ENCODE results near the gene SUPT6H. TPM values are rescaled to one million over a fixed set of nuclear protein-coding genes. Genes with fewer than 3 reads are reported as not detected.

SUPT6H gene
- total RNA-seq, 3 donors from 2014 or later: 47.8 to 97.7 (median 60.7) TPM

DNA sequence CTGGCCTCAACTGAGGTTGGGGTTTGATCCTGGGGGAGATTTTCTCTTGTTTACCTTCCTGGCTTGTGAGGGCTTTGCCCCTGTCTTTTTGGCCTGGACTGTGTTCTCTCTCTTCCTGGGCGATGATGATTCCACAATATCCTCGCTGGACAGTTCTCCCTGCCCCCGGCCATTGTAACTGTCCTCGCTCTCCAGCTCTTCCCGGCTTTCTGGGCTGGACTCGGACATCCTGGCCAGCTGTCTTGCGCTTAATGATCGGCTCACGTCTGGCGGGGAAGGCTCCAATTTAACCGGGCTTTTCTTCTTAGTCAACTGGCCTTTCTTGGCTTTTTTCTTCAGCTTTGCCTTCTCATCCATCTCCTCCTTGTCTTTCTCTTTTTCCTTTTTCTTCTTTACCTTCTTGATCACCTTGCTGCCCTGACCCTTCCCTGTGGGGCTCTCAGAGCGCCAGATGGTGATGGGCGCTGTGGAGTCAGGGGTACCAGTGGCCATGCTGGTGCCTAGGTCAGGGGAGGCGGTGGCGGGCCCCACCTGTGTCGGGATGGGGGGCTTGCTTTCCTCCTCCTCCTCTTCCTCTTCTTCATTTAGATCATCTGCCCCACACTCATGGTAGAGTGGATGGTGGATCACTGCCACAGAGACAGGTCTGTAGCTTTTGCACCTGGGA lies 41.7 kb downstream of the SUPT6H start:
- no peak overlapping the region for H3K4me3 ChIP-seq
- ATAC-seq (no peak), DNase-seq (no peak)
- H3K36me3 ChIP-seq (ENCODE audit: low read depth): peaks cover 16% of the 10 kb centered on the region
- intact Hi-C loops (cut with DNase I, micrococcal nuclease): no loop called here
- TF ChIP-seq, protein P1, sequence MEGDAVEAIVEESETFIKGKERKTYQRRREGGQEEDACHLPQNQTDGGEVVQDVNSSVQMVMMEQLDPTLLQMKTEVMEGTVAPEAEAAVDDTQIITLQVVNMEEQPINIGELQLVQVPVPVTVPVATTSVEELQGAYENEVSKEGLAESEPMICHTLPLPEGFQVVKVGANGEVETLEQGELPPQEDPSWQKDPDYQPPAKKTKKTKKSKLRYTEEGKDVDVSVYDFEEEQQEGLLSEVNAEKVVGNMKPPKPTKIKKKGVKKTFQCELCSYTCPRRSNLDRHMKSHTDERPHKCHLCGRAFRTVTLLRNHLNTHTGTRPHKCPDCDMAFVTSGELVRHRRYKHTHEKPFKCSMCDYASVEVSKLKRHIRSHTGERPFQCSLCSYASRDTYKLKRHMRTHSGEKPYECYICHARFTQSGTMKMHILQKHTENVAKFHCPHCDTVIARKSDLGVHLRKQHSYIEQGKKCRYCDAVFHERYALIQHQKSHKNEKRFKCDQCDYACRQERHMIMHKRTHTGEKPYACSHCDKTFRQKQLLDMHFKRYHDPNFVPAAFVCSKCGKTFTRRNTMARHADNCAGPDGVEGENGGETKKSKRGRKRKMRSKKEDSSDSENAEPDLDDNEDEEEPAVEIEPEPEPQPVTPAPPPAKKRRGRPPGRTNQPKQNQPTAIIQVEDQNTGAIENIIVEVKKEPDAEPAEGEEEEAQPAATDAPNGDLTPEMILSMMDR (IDR thresholded peaks at IDR 0.05): no peak
- peaks cover 2% of the 10 kb centered on the region for H3K4me1 ChIP-seq (ENCODE audit: low read depth)
- H3K9me3 ChIP-seq: no peaks in the 10 kb centered on the region

DNA sequence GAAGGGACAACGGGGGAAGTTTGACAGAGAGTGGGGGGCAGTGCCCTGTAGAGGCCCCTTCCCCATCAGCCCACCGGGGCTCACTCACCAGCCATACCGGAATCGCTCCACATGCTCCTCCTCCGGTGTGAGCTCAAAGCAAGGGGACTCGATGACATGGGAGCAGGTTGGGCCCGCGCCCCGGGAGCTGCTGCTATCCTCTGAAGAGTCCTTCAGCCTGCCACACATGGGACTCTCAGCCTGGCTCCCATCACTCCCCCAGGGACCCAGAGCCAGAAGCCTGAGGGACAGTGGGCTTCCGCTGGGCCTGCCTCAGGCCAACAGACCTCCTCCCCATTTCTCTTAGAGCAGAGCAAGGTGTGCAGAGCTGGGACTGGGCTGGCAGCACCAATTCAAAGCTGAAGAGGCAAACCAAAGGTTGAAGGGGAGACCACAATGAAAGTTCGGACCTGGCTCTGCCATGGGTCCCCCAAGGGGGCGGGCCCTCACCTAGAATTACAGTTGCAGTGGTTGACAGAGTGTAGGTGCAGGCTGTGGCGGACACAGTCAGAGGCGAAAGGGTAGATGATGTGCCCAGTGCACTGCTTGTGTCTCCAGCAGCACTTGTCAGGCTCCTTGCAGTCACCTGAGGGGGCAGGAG lies 42.3 kb downstream of the SUPT6H start:
- Histone ChIP-seq H3K9me3 (no peaks in the 10 kb centered on the region), H3K4me3 (no peak overlapping the region), H3K36me3 (ENCODE audit: low read depth) (peaks cover 16% of the 10 kb centered on the region), H3K4me1 (ENCODE audit: low read depth) (no peaks in the 10 kb centered on the region)
- ATAC-seq (no peak), DNase-seq (no peak)
- TF ChIP-seq, protein P1 (IDR thresholded peaks at IDR 0.05): no peak
- intact Hi-C loops (cut with DNase I, micrococcal nuclease): no loop called here

DNA sequence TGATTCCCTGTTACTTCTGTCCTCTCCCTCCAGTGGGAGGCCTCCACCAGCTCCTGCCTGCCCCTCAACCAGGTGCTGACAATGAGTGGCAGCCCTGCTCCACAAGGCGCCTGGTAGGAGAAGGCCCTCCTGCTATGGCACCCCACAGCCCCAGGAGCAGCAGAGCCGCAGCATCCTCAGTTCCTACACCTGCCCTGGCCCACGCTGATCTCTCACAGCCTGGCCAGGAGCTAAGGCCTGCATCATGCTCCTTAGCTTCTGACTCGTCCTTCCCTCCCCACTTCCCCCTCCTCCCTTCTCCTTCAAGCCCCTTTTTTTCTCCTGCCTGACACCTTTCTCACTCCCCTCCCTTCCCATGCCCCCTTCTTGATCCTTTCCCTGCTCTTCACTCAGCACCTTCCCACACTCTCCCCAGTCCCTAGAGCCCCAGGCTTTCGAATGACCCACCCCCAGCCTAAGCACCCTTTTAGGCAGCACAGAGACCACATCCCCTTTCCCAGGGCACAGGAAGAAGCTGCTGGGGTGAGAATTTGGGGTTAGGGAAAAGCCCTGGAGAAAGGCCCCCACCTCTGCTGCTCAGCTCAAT lies 43.2 kb downstream of the SUPT6H start:
- H3K4me1 ChIP-seq (ENCODE audit: low read depth): peaks cover 7% of the 10 kb centered on the region
- H3K9me3 ChIP-seq: no peaks in the 10 kb centered on the region
- peaks cover 10% of the 10 kb centered on the region for H3K36me3 ChIP-seq (ENCODE audit: low read depth)
- intact Hi-C loops (cut with DNase I, micrococcal nuclease): no loop called here
- DNase-seq: no peak
- ATAC-seq: no peak
- H3K4me3 ChIP-seq: no peak overlapping the region
- TF ChIP-seq, protein P1 (IDR thresholded peaks at IDR 0.05): no peak

DNA sequence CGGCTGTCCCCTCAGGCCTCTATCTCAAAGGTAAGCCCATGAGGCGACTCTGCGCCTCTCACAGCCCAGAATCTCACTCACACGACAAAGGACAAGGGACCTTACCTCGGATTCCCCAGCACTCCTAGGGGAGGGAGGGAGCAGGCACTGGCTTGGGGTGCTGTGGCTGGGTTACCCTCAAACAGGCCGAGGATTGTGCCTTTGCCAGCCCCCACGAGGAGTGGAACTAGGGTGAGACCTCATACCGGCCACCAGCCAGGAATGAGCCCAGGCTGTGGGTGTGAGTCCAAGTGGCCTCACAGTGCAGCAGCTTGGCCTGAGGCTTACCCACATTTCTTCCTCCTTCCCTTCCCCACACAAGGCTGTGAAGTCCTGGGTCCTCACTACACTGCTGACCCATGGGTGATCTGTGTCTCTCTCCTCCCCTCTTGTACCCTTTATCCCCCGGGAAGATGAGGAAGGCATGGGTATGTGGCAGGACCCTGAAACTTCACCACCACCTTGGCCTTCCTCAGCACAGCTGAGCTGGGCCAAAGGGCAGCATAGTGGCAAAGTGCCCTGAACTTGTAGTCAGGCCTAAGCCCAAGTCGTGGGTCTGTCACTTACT lies 43.8 kb downstream of the SUPT6H start:
- intact Hi-C loops (cut with DNase I, micrococcal nuclease): no loop called here
- Histone ChIP-seq H3K4me1 (ENCODE audit: low read depth) (peaks cover 9% of the 10 kb centered on the region), H3K9me3 (no peaks in the 10 kb centered on the region), H3K36me3 (ENCODE audit: low read depth) (peaks cover 3% of the 10 kb centered on the region), H3K4me3 (no peak overlapping the region)
- DNase-seq: no peak
- TF ChIP-seq, protein P1 (IDR thresholded peaks at IDR 0.05): no peak
- no peak for ATAC-seq

DNA sequence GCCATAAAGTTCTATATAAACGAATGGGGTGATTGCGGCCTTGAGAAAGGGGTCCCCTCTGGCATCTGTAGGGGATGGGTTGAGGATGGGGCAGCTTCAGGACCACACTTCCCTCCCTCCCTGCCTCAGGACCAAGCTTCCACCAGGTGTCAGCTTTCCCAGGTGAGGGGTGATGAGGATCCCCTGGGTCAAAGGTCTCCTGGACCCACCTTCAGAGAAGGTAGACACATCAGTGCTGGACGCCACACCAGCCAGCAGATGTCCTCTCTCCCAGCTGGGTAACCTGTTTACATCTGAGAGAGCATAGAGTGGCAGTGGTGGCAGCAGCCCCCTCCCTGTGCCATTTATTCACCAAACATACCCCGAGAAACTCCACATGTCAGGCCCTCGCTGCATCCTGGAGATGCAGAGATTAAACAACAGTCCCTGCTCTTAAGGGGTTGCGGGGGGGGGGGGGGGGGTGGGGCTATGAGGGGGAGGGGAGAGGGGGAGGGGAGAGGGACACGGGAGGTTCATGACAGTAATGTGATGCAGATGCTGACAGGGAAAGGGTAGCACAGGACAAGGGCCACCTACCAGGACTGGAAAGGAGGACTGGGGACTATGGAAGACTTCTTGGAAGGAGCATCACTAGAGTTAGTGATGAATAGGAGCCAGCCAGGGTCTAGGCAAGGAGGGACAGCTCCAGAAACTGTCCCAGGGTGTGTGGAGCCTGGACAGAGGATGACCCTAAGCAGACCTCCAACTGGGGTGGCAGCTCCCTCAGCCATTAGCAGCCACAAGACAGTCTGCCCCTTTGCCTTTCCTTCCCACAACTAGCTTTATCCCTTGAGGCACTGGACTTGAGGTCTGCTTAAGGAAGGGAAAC lies 44.7 kb downstream of the SUPT6H start:
- DNase-seq (no peak), ATAC-seq (no peak)
- no peak overlapping the region for H3K4me3 ChIP-seq
- H3K9me3 ChIP-seq: no peaks in the 10 kb centered on the region
- intact Hi-C loops (cut with DNase I, micrococcal nuclease): no loop called here
- H3K4me1 ChIP-seq (ENCODE audit: low read depth): peaks cover 9% of the 10 kb centered on the region
- TF ChIP-seq, protein P1 (IDR thresholded peaks at IDR 0.05): no peak
- no peaks in the 10 kb centered on the region for H3K36me3 ChIP-seq (ENCODE audit: low read depth)
